ENCODE results near the gene TTYH3. TPM values are rescaled to one million over a fixed set of nuclear protein-coding genes. Genes with fewer than 3 reads are reported as not detected.
A peak's percentile ranks its signal among the peaks of the same experiment; 100 is the strongest.

The TTYH3 gene
- total RNA-seq, 1 donor from 2014 or later = 18.8 TPM

DNA sequence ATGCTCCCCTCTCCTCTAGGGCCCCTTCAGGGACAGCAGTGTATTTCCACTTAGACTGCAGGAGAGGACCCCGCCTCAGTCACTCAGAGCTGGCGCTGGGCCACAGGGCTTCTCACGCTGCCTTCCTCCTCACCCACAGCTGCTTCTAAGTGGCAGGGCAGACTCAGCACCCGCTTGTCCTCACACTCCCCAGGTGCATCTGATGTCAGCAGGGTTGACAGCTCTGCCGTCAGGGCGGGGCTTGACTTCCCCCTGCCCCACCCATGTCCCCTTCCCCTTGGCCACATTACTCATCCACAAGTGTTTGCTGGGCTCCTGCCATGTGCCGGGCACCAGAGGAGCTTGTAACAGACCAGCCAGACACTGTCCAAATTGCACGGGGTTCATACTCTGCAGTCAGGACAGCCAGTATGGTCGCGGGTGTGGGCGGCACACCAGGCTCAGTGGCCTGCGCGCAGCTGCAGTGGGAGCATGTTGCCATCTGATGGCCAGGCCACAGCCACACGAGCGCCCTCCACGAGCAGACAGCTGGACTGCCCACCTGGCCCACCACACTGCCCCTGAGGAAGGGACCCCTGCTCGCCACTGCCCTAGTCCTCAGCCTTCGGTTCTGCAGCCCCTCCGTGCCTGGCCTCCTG, 29.3 kb upstream of the TTYH3 start:
- no peaks in the 10 kb centered on the region for H3K9me3 ChIP-seq (ENCODE audit: control insufficient read depth in 3 of 3, low read length in 3 of 3)
- no peaks in the 10 kb centered on the region for H3K27me3 ChIP-seq (ENCODE audit: control insufficient read depth in 3 of 3, insufficient read depth in 3 of 3, low read length in 3 of 3)
- H3K4me1 ChIP-seq (ENCODE audit: control insufficient read depth in 3 of 3, insufficient read depth in 3 of 3, low read length in 3 of 3) = peaks cover 8 to 18% (median 18%) of the 10 kb centered on the region in 3 donors
- H3K36me3 ChIP-seq (ENCODE audit: control insufficient read depth in 3 of 3, insufficient read depth in 3 of 3, low read length in 3 of 3) = peaks cover 5 to 22% (median 15%) of the 10 kb centered on the region in 3 donors
- no peak overlapping the region for H3K27ac ChIP-seq (ENCODE audit: low read depth, low read length)
- H3K9ac ChIP-seq (ENCODE audit: low read depth in 1 of 3, low read length in 3 of 3) = no peak overlapping the region
- H3K4me3 ChIP-seq (ENCODE audit: low read length in 3 of 3) = no peak overlapping the region

GRCh38 chr7:2603044-2603965, 28.5 kb upstream of the TTYH3 start:
- no peaks in the 10 kb centered on the region for H3K9me3 ChIP-seq (ENCODE audit: control insufficient read depth in 3 of 3, low read length in 3 of 3)
- no peaks in the 10 kb centered on the region for H3K27me3 ChIP-seq (ENCODE audit: control insufficient read depth in 3 of 3, insufficient read depth in 3 of 3, low read length in 3 of 3)
- no peak overlapping the region for H3K27ac ChIP-seq (ENCODE audit: low read depth, low read length)
- no peak overlapping the region for H3K9ac ChIP-seq (ENCODE audit: low read depth in 1 of 3, low read length in 3 of 3)
- H3K4me3 ChIP-seq (ENCODE audit: low read length in 3 of 3) = no peak overlapping the region
- peaks cover 5 to 18% (median 11%) of the 10 kb centered on the region in 3 donors for H3K36me3 ChIP-seq (ENCODE audit: control insufficient read depth in 3 of 3, insufficient read depth in 3 of 3, low read length in 3 of 3)
- peaks cover 14 to 23% (median 21%) of the 10 kb centered on the region in 3 donors for H3K4me1 ChIP-seq (ENCODE audit: control insufficient read depth in 3 of 3, insufficient read depth in 3 of 3, low read length in 3 of 3)

DNA sequence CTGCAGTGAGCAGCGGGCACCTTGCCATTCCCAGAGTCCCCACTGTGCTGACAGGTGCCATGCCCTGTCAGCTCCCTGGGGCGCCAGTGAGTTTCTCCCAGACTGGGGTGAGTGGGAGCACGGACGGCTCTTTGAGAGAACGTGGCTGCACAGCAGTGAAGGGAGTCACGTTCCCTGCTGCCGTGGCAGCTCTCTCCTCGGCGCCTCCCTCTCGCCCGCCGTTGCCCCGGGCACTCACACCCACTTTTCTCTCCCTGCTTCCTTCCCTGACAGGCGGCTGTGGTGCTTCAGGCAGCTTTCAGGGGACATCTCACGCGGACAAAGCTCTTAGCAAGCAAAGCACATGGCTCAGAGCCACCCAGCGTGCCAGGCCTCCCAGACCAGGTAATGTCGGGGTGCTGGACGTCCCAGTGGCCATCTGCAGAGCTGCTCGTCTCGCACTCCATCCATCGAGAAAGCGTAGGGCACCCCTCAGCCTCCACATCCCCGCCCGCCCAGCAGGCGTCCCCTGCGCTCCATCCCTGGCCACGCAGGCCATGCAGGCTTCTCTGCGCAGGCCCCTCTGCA, 27.1 kb upstream of the TTYH3 start:
- Histone ChIP-seq H3K27me3 (ENCODE audit: control insufficient read depth in 3 of 3, insufficient read depth in 3 of 3, low read length in 3 of 3) (no peaks in the 10 kb centered on the region), H3K27ac (ENCODE audit: low read depth, low read length) (no peak overlapping the region), H3K4me1 (ENCODE audit: control insufficient read depth in 3 of 3, insufficient read depth in 3 of 3, low read length in 3 of 3) (peaks cover 14 to 23% (median 22%) of the 10 kb centered on the region in 3 donors), H3K36me3 (ENCODE audit: control insufficient read depth in 3 of 3, insufficient read depth in 3 of 3, low read length in 3 of 3) (peaks cover 2 to 12% (median 6%) of the 10 kb centered on the region in 3 donors), H3K4me3 (ENCODE audit: low read length in 3 of 3) (no peak overlapping the region), H3K9ac (ENCODE audit: low read depth in 1 of 3, low read length in 3 of 3) (no peak overlapping the region), H3K9me3 (ENCODE audit: control insufficient read depth in 3 of 3, low read length in 3 of 3) (no peaks in the 10 kb centered on the region)

- H3K36me3 ChIP-seq (ENCODE audit: control insufficient read depth in 3 of 3, insufficient read depth in 3 of 3, low read length in 3 of 3) = peaks cover 0 to 6% (median 3%) of the 10 kb centered on the region in 3 donors
- no peaks in the 10 kb centered on the region for H3K27me3 ChIP-seq (ENCODE audit: control insufficient read depth in 3 of 3, insufficient read depth in 3 of 3, low read length in 3 of 3)
- H3K4me3 ChIP-seq (ENCODE audit: low read length in 3 of 3) = no peak overlapping the region
- H3K27ac ChIP-seq (ENCODE audit: low read depth, low read length) = no peak overlapping the region
- H3K4me1 ChIP-seq (ENCODE audit: control insufficient read depth in 3 of 3, insufficient read depth in 3 of 3, low read length in 3 of 3) = peaks cover 14 to 23% (median 22%) of the 10 kb centered on the region in 3 donors
- no peak overlapping the region for H3K9ac ChIP-seq (ENCODE audit: low read depth in 1 of 3, low read length in 3 of 3)
- no peaks in the 10 kb centered on the region for H3K9me3 ChIP-seq (ENCODE audit: control insufficient read depth in 3 of 3, low read length in 3 of 3)
Measured at GRCh38 chr7:2605608-2606538, 25.9 kb upstream of the TTYH3 start.

DNA sequence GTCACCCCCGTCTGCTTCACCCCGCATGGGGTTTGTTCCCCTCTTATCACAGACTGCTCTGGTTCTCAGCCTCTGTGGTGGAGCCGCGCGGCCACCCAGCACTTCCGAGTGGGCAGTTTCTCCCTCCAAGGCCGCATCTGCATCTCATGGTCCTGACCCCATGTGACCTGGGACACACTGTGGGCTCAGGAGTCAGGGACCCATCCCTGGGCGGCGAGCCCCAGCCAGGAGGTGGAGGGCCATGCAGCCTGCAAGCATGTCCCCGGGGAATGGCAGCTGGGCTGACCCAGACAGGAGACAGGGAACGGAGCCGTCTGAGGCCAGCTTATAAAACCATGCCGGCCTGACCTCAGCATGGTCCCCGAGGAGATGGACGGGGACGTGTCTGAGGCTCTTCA, 25.2 kb upstream of the TTYH3 start:
- Histone ChIP-seq H3K27me3 (ENCODE audit: control insufficient read depth in 3 of 3, insufficient read depth in 3 of 3, low read length in 3 of 3) (no peaks in the 10 kb centered on the region), H3K4me3 (ENCODE audit: low read length in 3 of 3) (peak overlapping the region in 1 of 3 donors; percentile 13), H3K9me3 (ENCODE audit: control insufficient read depth in 3 of 3, low read length in 3 of 3) (no peaks in the 10 kb centered on the region), H3K4me1 (ENCODE audit: control insufficient read depth in 3 of 3, insufficient read depth in 3 of 3, low read length in 3 of 3) (peaks cover 14 to 23% (median 22%) of the 10 kb centered on the region in 3 donors), H3K27ac (ENCODE audit: low read depth, low read length) (peak overlapping the region; percentile 40), H3K36me3 (ENCODE audit: control insufficient read depth in 3 of 3, insufficient read depth in 3 of 3, low read length in 3 of 3) (peaks cover 0 to 3% (median 2%) of the 10 kb centered on the region in 3 donors), H3K9ac (ENCODE audit: low read depth in 1 of 3, low read length in 3 of 3) (no peak overlapping the region)

GRCh38 chr7:2607122-2607922, 24.5 kb upstream of the TTYH3 start:
- Histone ChIP-seq H3K36me3 (ENCODE audit: control insufficient read depth in 3 of 3, insufficient read depth in 3 of 3, low read length in 3 of 3) (peaks cover 0 to 3% (median 2%) of the 10 kb centered on the region in 3 donors), H3K4me1 (ENCODE audit: control insufficient read depth in 3 of 3, insufficient read depth in 3 of 3, low read length in 3 of 3) (peaks cover 14 to 23% (median 22%) of the 10 kb centered on the region in 3 donors), H3K9me3 (ENCODE audit: control insufficient read depth in 3 of 3, low read length in 3 of 3) (no peaks in the 10 kb centered on the region), H3K9ac (ENCODE audit: low read depth in 1 of 3, low read length in 3 of 3) (peak overlapping the region in 1 of 3 donors; percentile 23), H3K27me3 (ENCODE audit: control insufficient read depth in 3 of 3, insufficient read depth in 3 of 3, low read length in 3 of 3) (no peaks in the 10 kb centered on the region), H3K27ac (ENCODE audit: low read depth, low read length) (peak overlapping the region; percentile 75), H3K4me3 (ENCODE audit: low read length in 3 of 3) (no peak overlapping the region)

GRCh38 chr7:2607923-2608904, 23.6 kb upstream of the TTYH3 start:
- Histone ChIP-seq H3K27me3 (ENCODE audit: control insufficient read depth in 3 of 3, insufficient read depth in 3 of 3, low read length in 3 of 3) (no peaks in the 10 kb centered on the region), H3K9me3 (ENCODE audit: control insufficient read depth in 3 of 3, low read length in 3 of 3) (no peaks in the 10 kb centered on the region), H3K9ac (ENCODE audit: low read depth in 1 of 3, low read length in 3 of 3) (peak overlapping the region in 1 of 3 donors; percentile 23), H3K27ac (ENCODE audit: low read depth, low read length) (peak overlapping the region; percentile 75), H3K4me1 (ENCODE audit: control insufficient read depth in 3 of 3, insufficient read depth in 3 of 3, low read length in 3 of 3) (peaks cover 16 to 28% (median 27%) of the 10 kb centered on the region in 3 donors), H3K36me3 (ENCODE audit: control insufficient read depth in 3 of 3, insufficient read depth in 3 of 3, low read length in 3 of 3) (peaks cover 0 to 3% (median 0%) of the 10 kb centered on the region in 3 donors), H3K4me3 (ENCODE audit: low read length in 3 of 3) (no peak overlapping the region)

- no peak overlapping the region for H3K9ac ChIP-seq (ENCODE audit: low read depth in 1 of 3, low read length in 3 of 3)
- no peaks in the 10 kb centered on the region for H3K27me3 ChIP-seq (ENCODE audit: control insufficient read depth in 3 of 3, insufficient read depth in 3 of 3, low read length in 3 of 3)
- peak overlapping the region; percentile 30 for H3K27ac ChIP-seq (ENCODE audit: low read depth, low read length)
- no peaks in the 10 kb centered on the region for H3K9me3 ChIP-seq (ENCODE audit: control insufficient read depth in 3 of 3, low read length in 3 of 3)
- peaks cover 24 to 35% (median 35%) of the 10 kb centered on the region in 3 donors for H3K4me1 ChIP-seq (ENCODE audit: control insufficient read depth in 3 of 3, insufficient read depth in 3 of 3, low read length in 3 of 3)
- H3K4me3 ChIP-seq (ENCODE audit: low read length in 3 of 3) = no peak overlapping the region
- H3K36me3 ChIP-seq (ENCODE audit: control insufficient read depth in 3 of 3, insufficient read depth in 3 of 3, low read length in 3 of 3) = peaks cover 0 to 3% (median 0%) of the 10 kb centered on the region in 3 donors
Measured at GRCh38 chr7:2608921-2609411, 22.8 kb upstream of the TTYH3 start.

Measured in skeletal muscle tissue (tissue), 4 donors.